ENCODE data around the gene SLC27A1. TPM values are rescaled to one million over a fixed set of nuclear protein-coding genes. Genes with fewer than 3 reads are reported as not detected.
A peak's percentile ranks its signal among the peaks of the same experiment; 100 is the strongest.
"Not testable (repeated sequence)": the region's sequence is repeated elsewhere in the genome, so short reads cannot be mapped to it uniquely, and the experiment has no call there.

Gene SLC27A1
- total and polyA plus RNA-seq, 4 experiments from 2014 or later = 5.2 to 10.1 (median 7.9) TPM

DNA sequence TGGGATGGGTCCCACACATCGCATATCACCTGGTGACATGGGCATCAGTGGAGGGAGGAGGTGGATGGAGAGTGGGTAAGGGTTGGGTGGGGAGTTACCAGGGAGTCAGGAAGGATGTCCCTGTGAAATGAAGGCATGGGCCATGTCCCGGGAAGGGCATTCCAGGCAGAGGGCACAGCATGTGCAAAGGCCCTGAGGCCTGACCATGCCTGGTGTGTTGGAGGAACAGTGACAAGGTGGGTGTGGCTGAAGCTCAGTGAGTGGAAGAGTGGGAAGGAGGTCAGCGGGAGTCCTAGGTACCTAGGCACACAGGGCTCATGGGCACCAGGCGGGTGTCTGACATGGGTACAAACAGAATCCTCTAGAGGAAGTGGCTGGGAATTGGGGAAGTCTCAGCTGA is 74.1 kb downstream of the SLC27A1 start:
- no peak overlapping the region for H3K27ac Mint-ChIP-seq
- no peaks in the 10 kb centered on the region for H3K9me3 Mint-ChIP-seq
- peaks cover 3 to 8% (median 5%) of the 10 kb centered on the region in 4 donors for H3K4me1 Mint-ChIP-seq
- no peaks in the 10 kb centered on the region for H3K36me3 ChIP-seq (ENCODE audit: insufficient read depth, low read length)
- ChIA-PET POLR2A (ENCODE audit: partially characterized antibody) (no interaction called here), CTCF (ENCODE audit: partially characterized antibody) (no interaction called here)
- no peak for DNase-seq
- no peak overlapping the region for H3K4me3 ChIP-seq (ENCODE audit: low read length in 2 of 2)
- H3K27me3 Mint-ChIP-seq = no peaks in the 10 kb centered on the region
- no peaks in the 10 kb centered on the region for H3K36me3 Mint-ChIP-seq
- H3K4me1 ChIP-seq (ENCODE audit: insufficient read depth, low read length) = peaks cover 1% of the 10 kb centered on the region
- H3K27me3 ChIP-seq (ENCODE audit: insufficient read depth, low read length) = no peaks in the 10 kb centered on the region
- H3K27ac ChIP-seq (ENCODE audit: low read depth, low read length) = no peak overlapping the region
- no peaks in the 10 kb centered on the region for H3K9me3 ChIP-seq (ENCODE audit: control insufficient read depth in 1 of 2, low read length in 2 of 2)
- H3K4me3 Mint-ChIP-seq = no peak overlapping the region
- intact Hi-C loops (cut with micrococcal nuclease) = no loop called here

DNA sequence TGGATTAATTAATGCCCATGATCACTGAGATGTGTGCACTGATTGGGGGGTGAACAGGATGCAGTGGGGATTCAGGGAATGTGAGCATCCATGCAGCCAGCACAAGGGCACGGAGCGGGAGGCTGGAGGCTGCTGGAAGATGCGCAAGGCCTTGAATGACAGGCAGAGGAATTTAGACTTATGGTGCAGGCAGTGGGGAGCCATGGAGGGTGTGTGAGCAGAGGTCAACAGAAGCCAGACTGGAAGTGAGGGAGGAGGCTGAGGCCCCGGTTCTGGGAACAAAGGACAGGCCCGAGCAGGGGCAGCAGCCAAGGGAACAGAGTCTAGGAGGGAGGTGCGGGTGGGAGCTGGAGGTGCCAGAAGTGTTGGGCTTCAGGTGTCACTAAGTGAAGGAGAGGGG is 77.8 kb downstream of the SLC27A1 start:
- H3K9me3 ChIP-seq (ENCODE audit: control insufficient read depth in 1 of 2, low read length in 2 of 2) = no peaks in the 10 kb centered on the region
- no peaks in the 10 kb centered on the region for H3K27me3 ChIP-seq (ENCODE audit: insufficient read depth, low read length)
- Mint-ChIP-seq H3K4me1 (peaks cover 0 to 3% (median 0%) of the 10 kb centered on the region in 4 donors), H3K9me3 (no peaks in the 10 kb centered on the region), H3K4me3 (no peak overlapping the region), H3K27me3 (no peaks in the 10 kb centered on the region), H3K27ac (peak overlapping the region in 3 of 7 donors; percentile 34 to 72 (median 52)), H3K36me3 (no peaks in the 10 kb centered on the region)
- DNase-seq = no peak
- H3K36me3 ChIP-seq (ENCODE audit: insufficient read depth, low read length) = no peaks in the 10 kb centered on the region
- ChIA-PET CTCF (ENCODE audit: partially characterized antibody) (no interaction called here), POLR2A (ENCODE audit: partially characterized antibody) (no interaction called here)
- H3K4me3 ChIP-seq (ENCODE audit: low read length in 2 of 2) = no peak overlapping the region
- H3K27ac ChIP-seq (ENCODE audit: low read depth, low read length) = no peak overlapping the region
- intact Hi-C loops (cut with micrococcal nuclease) = no loop called here
- no peaks in the 10 kb centered on the region for H3K4me1 ChIP-seq (ENCODE audit: insufficient read depth, low read length)

DNA sequence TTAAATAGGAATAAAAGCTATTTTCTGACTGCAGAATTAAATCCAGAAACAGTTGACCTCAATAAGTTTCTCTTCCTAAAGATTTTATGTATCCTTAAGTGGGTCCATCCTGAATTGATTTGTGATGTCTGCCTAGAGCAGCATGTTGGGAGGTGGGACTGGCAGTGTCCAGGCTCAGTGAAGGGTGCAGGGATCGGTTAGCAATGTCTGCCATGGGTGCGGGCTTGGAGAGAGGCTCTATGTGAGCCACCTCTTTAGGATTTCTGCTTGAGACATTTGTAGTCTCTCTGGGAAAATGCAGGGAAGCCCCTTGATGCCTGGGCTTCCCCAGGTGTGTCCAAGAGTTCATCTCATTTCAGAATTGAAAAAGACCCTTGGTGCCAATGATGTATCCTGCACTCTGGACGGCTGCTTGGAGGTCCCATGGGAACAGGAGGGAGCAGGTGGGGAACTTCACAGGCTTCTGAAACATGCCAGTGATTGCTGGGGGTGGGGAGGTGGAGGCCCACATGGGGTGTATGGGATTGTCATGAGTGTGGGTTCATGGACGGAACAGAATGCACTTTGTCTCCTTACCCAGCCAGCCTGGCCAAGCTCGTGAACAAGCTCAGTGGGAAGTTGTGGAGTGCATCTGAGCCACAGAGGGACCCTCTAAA is 78.9 kb downstream of the SLC27A1 start:
- H3K4me3 ChIP-seq (ENCODE audit: low read length in 2 of 2) = no peak overlapping the region
- H3K27ac ChIP-seq (ENCODE audit: low read depth, low read length) = no peak overlapping the region
- peaks cover 0 to 3% (median 0%) of the 10 kb centered on the region in 4 donors for H3K4me1 Mint-ChIP-seq
- no peaks in the 10 kb centered on the region for H3K36me3 ChIP-seq (ENCODE audit: insufficient read depth, low read length)
- H3K36me3 Mint-ChIP-seq = no peaks in the 10 kb centered on the region
- no peak for DNase-seq
- H3K27ac Mint-ChIP-seq = no peak overlapping the region
- H3K9me3 Mint-ChIP-seq = no peaks in the 10 kb centered on the region
- no peaks in the 10 kb centered on the region for H3K27me3 ChIP-seq (ENCODE audit: insufficient read depth, low read length)
- POLR2A ChIA-PET (ENCODE audit: partially characterized antibody) = no interaction called here
- H3K27me3 Mint-ChIP-seq = no peaks in the 10 kb centered on the region
- no peaks in the 10 kb centered on the region for H3K4me1 ChIP-seq (ENCODE audit: insufficient read depth, low read length)
- intact Hi-C loops (cut with micrococcal nuclease) = no loop called here
- CTCF ChIA-PET (ENCODE audit: partially characterized antibody) = no interaction called here
- no peaks in the 10 kb centered on the region for H3K9me3 ChIP-seq (ENCODE audit: control insufficient read depth in 1 of 2, low read length in 2 of 2)
- no peak overlapping the region for H3K4me3 Mint-ChIP-seq

DNA sequence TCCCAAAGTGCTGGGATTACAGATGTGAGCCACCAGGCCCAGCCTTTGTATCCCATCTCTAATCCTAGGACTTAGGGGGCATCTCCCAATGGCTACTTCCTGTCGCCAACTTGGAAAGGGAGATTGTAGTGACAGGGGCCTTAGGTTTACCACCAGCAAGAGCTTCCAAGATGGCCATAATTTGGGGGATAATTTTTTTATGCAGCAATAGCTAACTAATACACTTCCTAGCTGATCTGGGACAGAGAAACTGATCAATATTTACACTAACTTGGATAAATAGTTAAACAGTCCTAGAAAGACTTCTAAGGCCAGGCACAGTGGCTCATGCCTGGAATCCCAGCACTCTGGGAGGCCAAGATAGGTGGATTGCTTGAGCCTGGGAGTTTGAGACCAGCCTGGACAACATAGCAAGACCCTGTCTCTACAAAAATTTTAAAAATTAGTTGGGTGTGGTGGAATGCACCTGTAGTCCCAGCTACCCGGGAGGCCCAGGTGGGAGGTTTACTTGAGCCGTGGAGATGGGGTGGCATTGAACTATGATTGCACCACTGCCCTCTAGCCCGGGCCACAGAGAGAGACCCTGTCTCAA is 79.8 kb downstream of the SLC27A1 start:
- H3K4me1 ChIP-seq (ENCODE audit: insufficient read depth, low read length) = peaks cover 4% of the 10 kb centered on the region
- no peaks in the 10 kb centered on the region for H3K27me3 ChIP-seq (ENCODE audit: insufficient read depth, low read length)
- no peak for DNase-seq
- Mint-ChIP-seq H3K27ac (peak overlapping the region in 1 of 7 donors; percentile 18), H3K36me3 (no peaks in the 10 kb centered on the region), H3K4me1 (peaks cover 3 to 7% (median 4%) of the 10 kb centered on the region in 4 donors), H3K27me3 (no peaks in the 10 kb centered on the region), H3K4me3 (no peak overlapping the region), H3K9me3 (no peaks in the 10 kb centered on the region)
- CTCF ChIA-PET (ENCODE audit: partially characterized antibody) = no interaction called here
- no peaks in the 10 kb centered on the region for H3K9me3 ChIP-seq (ENCODE audit: control insufficient read depth in 1 of 2, low read length in 2 of 2)
- POLR2A ChIA-PET (ENCODE audit: partially characterized antibody) = no interaction called here
- intact Hi-C loops (cut with micrococcal nuclease) = loop anchor here (10.0 kb wide), 1 partner anchor 195 kb away; no protein-coding TSS in a partner anchor
- no peaks in the 10 kb centered on the region for H3K36me3 ChIP-seq (ENCODE audit: insufficient read depth, low read length)
- H3K27ac ChIP-seq (ENCODE audit: low read depth, low read length) = no peak overlapping the region
- no peak overlapping the region for H3K4me3 ChIP-seq (ENCODE audit: low read length in 2 of 2)

DNA sequence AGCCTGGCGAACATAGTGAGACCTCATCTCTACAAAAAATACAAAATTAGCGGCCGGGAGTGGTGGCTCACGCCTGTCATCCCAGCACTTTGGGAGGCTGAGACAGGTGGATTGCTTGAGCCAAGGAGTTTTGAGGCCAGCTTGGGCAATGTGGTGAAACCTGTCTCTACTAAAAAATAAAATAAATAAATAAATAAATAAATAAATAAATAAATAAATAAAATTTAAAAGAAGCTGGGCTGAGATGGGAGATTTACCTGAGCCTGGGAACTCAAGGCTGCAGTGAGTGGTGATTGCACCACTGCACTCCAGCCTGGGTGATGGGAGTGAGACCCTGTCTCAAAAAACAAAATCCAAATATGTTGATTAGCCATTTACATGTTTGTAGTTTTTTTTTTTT is 82.4 kb downstream of the SLC27A1 start:
- H3K36me3 Mint-ChIP-seq; DNase-seq; H3K36me3 ChIP-seq (ENCODE audit: insufficient read depth, low read length); H3K27ac ChIP-seq (ENCODE audit: low read depth, low read length); H3K27me3 ChIP-seq (ENCODE audit: insufficient read depth, low read length); H3K4me3 ChIP-seq (ENCODE audit: low read length in 2 of 2); H3K27ac Mint-ChIP-seq; H3K27me3 Mint-ChIP-seq; H3K9me3 ChIP-seq (ENCODE audit: control insufficient read depth in 1 of 2, low read length in 2 of 2); H3K9me3 Mint-ChIP-seq; H3K4me3 Mint-ChIP-seq: not testable (repeated sequence)
- intact Hi-C loops (cut with micrococcal nuclease) = loop anchor here (10.0 kb wide), 1 partner anchor 192 kb away; no protein-coding TSS in a partner anchor
- H3K4me1 Mint-ChIP-seq = peaks cover 5 to 24% (median 12%) of the 10 kb centered on the region in 4 donors
- ChIA-PET CTCF (ENCODE audit: partially characterized antibody) (interaction anchor here (0.7 to 2.3 kb wide), 3 partner anchors 54 to 70 kb away, joined by 3 to 11 read pairs (median 3); no protein-coding TSS in a partner anchor), POLR2A (ENCODE audit: partially characterized antibody) (interaction anchor here (1.3 kb wide), 1 partner anchor 42 kb away, joined by 3 read pairs; the partner anchor contains the start of gene PGLS)
- peaks cover 18% of the 10 kb centered on the region for H3K4me1 ChIP-seq (ENCODE audit: insufficient read depth, low read length)

DNA sequence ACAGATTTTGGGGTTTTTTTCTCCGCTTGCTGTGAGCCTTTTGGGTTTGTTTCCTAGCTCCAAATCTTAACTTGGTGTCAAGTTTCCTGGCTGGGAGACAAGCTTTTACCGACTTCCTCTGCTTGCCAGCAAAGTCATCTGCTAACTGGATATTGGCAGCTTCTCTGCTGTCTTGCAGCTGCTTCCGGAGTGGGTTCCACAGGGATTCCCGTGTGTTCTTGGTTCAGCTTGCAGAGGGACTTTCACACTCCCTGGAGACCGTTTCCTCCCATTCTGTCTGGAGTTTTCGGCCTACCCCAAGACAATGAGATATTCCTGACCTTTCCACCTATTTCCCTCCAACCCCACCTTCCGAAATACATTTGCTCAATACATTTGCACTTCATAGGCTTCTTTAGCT is 82.9 kb downstream of the SLC27A1 start:
- no peak for DNase-seq
- Histone ChIP-seq H3K9me3 (ENCODE audit: control insufficient read depth in 1 of 2, low read length in 2 of 2) (no peaks in the 10 kb centered on the region), H3K36me3 (ENCODE audit: insufficient read depth, low read length) (no peaks in the 10 kb centered on the region), H3K27ac (ENCODE audit: low read depth, low read length) (no peak overlapping the region), H3K4me3 (ENCODE audit: low read length in 2 of 2) (no peak overlapping the region), H3K4me1 (ENCODE audit: insufficient read depth, low read length) (peaks cover 18% of the 10 kb centered on the region), H3K27me3 (ENCODE audit: insufficient read depth, low read length) (no peaks in the 10 kb centered on the region)
- no peak overlapping the region for H3K4me3 Mint-ChIP-seq
- H3K9me3 Mint-ChIP-seq = no peaks in the 10 kb centered on the region
- intact Hi-C loops (cut with micrococcal nuclease) = loop anchor here (10.0 kb wide), 1 partner anchor 192 kb away; no protein-coding TSS in a partner anchor
- ChIA-PET POLR2A (ENCODE audit: partially characterized antibody) (interaction anchor here (1.3 kb wide), 1 partner anchor 42 kb away, joined by 3 read pairs; the partner anchor contains the start of gene PGLS), CTCF (ENCODE audit: partially characterized antibody) (interaction anchor here (0.7 to 2.3 kb wide), 3 partner anchors 54 to 70 kb away, joined by 3 to 11 read pairs (median 3); no protein-coding TSS in a partner anchor)
- peaks cover 5 to 21% (median 12%) of the 10 kb centered on the region in 4 donors for H3K4me1 Mint-ChIP-seq
- no peaks in the 10 kb centered on the region for H3K36me3 Mint-ChIP-seq
- no peaks in the 10 kb centered on the region for H3K27me3 Mint-ChIP-seq
- H3K27ac Mint-ChIP-seq = no peak overlapping the region

DNA sequence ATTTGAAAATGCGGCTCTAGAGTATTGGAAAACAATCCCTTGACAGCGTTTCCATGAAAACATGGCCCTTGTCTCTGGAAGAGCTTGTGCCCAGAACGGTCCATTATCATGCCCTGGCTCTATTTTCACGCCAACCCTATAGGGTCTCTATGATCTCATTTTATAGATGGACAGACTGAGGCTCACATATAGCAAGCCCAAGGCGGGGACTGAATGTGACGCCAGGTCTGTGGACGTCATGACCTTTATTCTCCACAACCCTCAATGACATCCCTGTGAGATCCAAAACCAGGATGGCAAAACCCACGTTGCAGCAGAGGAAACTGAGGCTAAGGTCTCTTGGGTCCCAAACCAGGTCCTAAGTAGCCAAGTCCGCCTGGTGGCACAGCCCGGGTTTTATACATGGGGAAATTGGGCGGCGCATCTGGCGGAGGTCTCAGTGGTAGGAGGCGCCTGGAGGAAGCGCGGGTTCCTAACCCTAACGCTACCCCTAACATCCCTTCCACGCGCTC is 84.7 kb downstream of the SLC27A1 start:
- Histone ChIP-seq H3K27ac (ENCODE audit: low read depth, low read length) (peak overlapping the region; percentile 48), H3K4me3 (ENCODE audit: low read length in 2 of 2) (peak overlapping the region; percentile 38 to 62), H3K9me3 (ENCODE audit: control insufficient read depth in 1 of 2, low read length in 2 of 2) (no peaks in the 10 kb centered on the region), H3K27me3 (ENCODE audit: insufficient read depth, low read length) (no peaks in the 10 kb centered on the region), H3K4me1 (ENCODE audit: insufficient read depth, low read length) (peaks cover 18% of the 10 kb centered on the region), H3K36me3 (ENCODE audit: insufficient read depth, low read length) (peaks cover 10% of the 10 kb centered on the region)
- CTCF ChIA-PET (ENCODE audit: partially characterized antibody) = no interaction called here
- peaks cover 7 to 10% of the 10 kb centered on the region in 2 donors for H3K36me3 Mint-ChIP-seq
- intact Hi-C loops (cut with micrococcal nuclease) = loop anchor here (1.0 to 10.0 kb wide), 7 partner anchors 16 to 1362 kb away; partner anchors contain the start of genes COPE, DDX49, MRPL34 and PGLS
- H3K27ac Mint-ChIP-seq = peak overlapping the region in 6 of 7 donors; percentile 57 to 92 (median 70)
- peak overlapping the region; percentile 79 to 89 (median 84) for H3K4me3 Mint-ChIP-seq
- no peaks in the 10 kb centered on the region for H3K9me3 Mint-ChIP-seq
- DNase-seq = no peak
- peaks cover 8 to 25% (median 13%) of the 10 kb centered on the region in 4 donors for H3K4me1 Mint-ChIP-seq
- POLR2A ChIA-PET (ENCODE audit: partially characterized antibody) = no interaction called here
- no peaks in the 10 kb centered on the region for H3K27me3 Mint-ChIP-seq
